ENCODE results near the gene NGEF.

The NGEF gene

GRCh38 chr2:232951181-232951580 is 61.9 kb downstream of the NGEF start:
- Histone ChIP-seq H3K9ac (ENCODE audit: low read length) (no peak overlapping the region), H3K27ac (ENCODE audit: low read depth, low read length) (no peak overlapping the region), H2BK5ac (ENCODE audit: low read depth, low read length, poor library complexity) (no peak overlapping the region), H3K79me2 (ENCODE audit: control insufficient read depth, insufficient read depth, low read length, poor library complexity) (no peaks in the 10 kb centered on the region), H2AFZ (ENCODE audit: insufficient read depth, low read length, poor library complexity) (no peak overlapping the region), H2AK5ac (ENCODE audit: low read length) (no peak overlapping the region), H3K9me3 (ENCODE audit: insufficient read depth, low read depth, low read length) (no peaks in the 10 kb centered on the region), H3K36me3 (ENCODE audit: control insufficient read depth in 1 of 2, insufficient read depth in 2 of 2, low read length in 2 of 2) (no peaks in the 10 kb centered on the region), H3K4me3 (ENCODE audit: low read depth, low read length) (no peak overlapping the region), H3K79me1 (ENCODE audit: low read length) (no peaks in the 10 kb centered on the region), H3K27me3 (ENCODE audit: insufficient read depth, low read length) (no peaks in the 10 kb centered on the region), H4K12ac (ENCODE audit: low read depth, low read length) (no peak overlapping the region), H3K4ac (ENCODE audit: low read depth, low read length) (no peak overlapping the region), H4K8ac (ENCODE audit: low read depth, low read length) (no peak overlapping the region), H3K18ac (ENCODE audit: low read length) (no peak overlapping the region), H3K4me2 (ENCODE audit: low read length) (no peak overlapping the region), H3K4me1 (ENCODE audit: control insufficient read depth in 1 of 2, insufficient read depth in 2 of 2, low read length in 2 of 2) (no peaks in the 10 kb centered on the region), H2BK120ac (ENCODE audit: insufficient read depth, low read length, poor library complexity) (no peak overlapping the region), H3K14ac (ENCODE audit: low read length) (no peak overlapping the region), H2BK12ac (ENCODE audit: low read length) (no peak overlapping the region), H4K91ac (ENCODE audit: low read depth, low read length) (no peak overlapping the region), H3K23ac (ENCODE audit: low read length) (no peak overlapping the region)
- no peak for DNase-seq
- no CpG with 5 or more reads among the region's 11 CpGs for WGBS (ENCODE audit: extremely low coverage, insufficient coverage, insufficient read length)

GRCh38 chr2:232950751-232951150 is 62.3 kb downstream of the NGEF start:
- Histone ChIP-seq H3K4me1 (ENCODE audit: control insufficient read depth in 1 of 2, insufficient read depth in 2 of 2, low read length in 2 of 2) (no peaks in the 10 kb centered on the region), H2AK5ac (ENCODE audit: low read length) (no peak overlapping the region), H3K9ac (ENCODE audit: low read length) (no peak overlapping the region), H3K27ac (ENCODE audit: low read depth, low read length) (no peak overlapping the region), H3K9me3 (ENCODE audit: insufficient read depth, low read depth, low read length) (no peaks in the 10 kb centered on the region), H3K79me2 (ENCODE audit: control insufficient read depth, insufficient read depth, low read length, poor library complexity) (no peaks in the 10 kb centered on the region), H3K79me1 (ENCODE audit: low read length) (no peaks in the 10 kb centered on the region), H3K14ac (ENCODE audit: low read length) (no peak overlapping the region), H4K91ac (ENCODE audit: low read depth, low read length) (no peak overlapping the region), H2AFZ (ENCODE audit: insufficient read depth, low read length, poor library complexity) (no peak overlapping the region), H3K23ac (ENCODE audit: low read length) (no peak overlapping the region), H4K12ac (ENCODE audit: low read depth, low read length) (no peak overlapping the region), H2BK12ac (ENCODE audit: low read length) (no peak overlapping the region), H2BK5ac (ENCODE audit: low read depth, low read length, poor library complexity) (no peak overlapping the region), H3K18ac (ENCODE audit: low read length) (no peak overlapping the region), H3K4ac (ENCODE audit: low read depth, low read length) (no peak overlapping the region), H3K27me3 (ENCODE audit: insufficient read depth, low read length) (no peaks in the 10 kb centered on the region), H2BK120ac (ENCODE audit: insufficient read depth, low read length, poor library complexity) (no peak overlapping the region), H3K4me3 (ENCODE audit: low read depth, low read length) (no peak overlapping the region), H3K4me2 (ENCODE audit: low read length) (no peak overlapping the region), H4K8ac (ENCODE audit: low read depth, low read length) (no peak overlapping the region), H3K36me3 (ENCODE audit: control insufficient read depth in 1 of 2, insufficient read depth in 2 of 2, low read length in 2 of 2) (no peaks in the 10 kb centered on the region)
- no peak for DNase-seq
- no CpG with 5 or more reads among the region's 8 CpGs for WGBS (ENCODE audit: extremely low coverage, insufficient coverage, insufficient read length)

GRCh38 chr2:232949016-232949415 is 64.0 kb downstream of the NGEF start:
- no peak overlapping the region for H2BK12ac ChIP-seq (ENCODE audit: low read length)
- no peaks in the 10 kb centered on the region for H3K79me1 ChIP-seq (ENCODE audit: low read length)
- no peak overlapping the region for H2BK120ac ChIP-seq (ENCODE audit: insufficient read depth, low read length, poor library complexity)
- no peak overlapping the region for H3K14ac ChIP-seq (ENCODE audit: low read length)
- no peak overlapping the region for H4K91ac ChIP-seq (ENCODE audit: low read depth, low read length)
- H4K8ac ChIP-seq (ENCODE audit: low read depth, low read length) = no peak overlapping the region
- H3K36me3 ChIP-seq (ENCODE audit: control insufficient read depth in 1 of 2, insufficient read depth in 2 of 2, low read length in 2 of 2) = no peaks in the 10 kb centered on the region
- H3K4me3 ChIP-seq (ENCODE audit: low read depth, low read length) = no peak overlapping the region
- no peak for DNase-seq
- no peak overlapping the region for H4K12ac ChIP-seq (ENCODE audit: low read depth, low read length)
- H3K79me2 ChIP-seq (ENCODE audit: control insufficient read depth, insufficient read depth, low read length, poor library complexity) = no peaks in the 10 kb centered on the region
- WGBS (ENCODE audit: extremely low coverage, insufficient coverage, insufficient read length) = no CpG with 5 or more reads among the region's 4 CpGs
- H3K4ac ChIP-seq (ENCODE audit: low read depth, low read length) = no peak overlapping the region
- no peak overlapping the region for H2AK5ac ChIP-seq (ENCODE audit: low read length)
- H3K9me3 ChIP-seq (ENCODE audit: insufficient read depth, low read depth, low read length) = no peaks in the 10 kb centered on the region
- H3K23ac ChIP-seq (ENCODE audit: low read length) = no peak overlapping the region
- no peaks in the 10 kb centered on the region for H3K27me3 ChIP-seq (ENCODE audit: insufficient read depth, low read length)
- H2AFZ ChIP-seq (ENCODE audit: insufficient read depth, low read length, poor library complexity) = no peak overlapping the region
- no peak overlapping the region for H3K27ac ChIP-seq (ENCODE audit: low read depth, low read length)
- no peaks in the 10 kb centered on the region for H3K4me1 ChIP-seq (ENCODE audit: control insufficient read depth in 1 of 2, insufficient read depth in 2 of 2, low read length in 2 of 2)
- H3K9ac ChIP-seq (ENCODE audit: low read length) = no peak overlapping the region
- H3K18ac ChIP-seq (ENCODE audit: low read length) = no peak overlapping the region
- no peak overlapping the region for H3K4me2 ChIP-seq (ENCODE audit: low read length)
- H2BK5ac ChIP-seq (ENCODE audit: low read depth, low read length, poor library complexity) = no peak overlapping the region

GRCh38 chr2:232942831-232943230 is 70.2 kb downstream of the NGEF start:
- H3K36me3 ChIP-seq (ENCODE audit: control insufficient read depth in 1 of 2, insufficient read depth in 2 of 2, low read length in 2 of 2) = no peaks in the 10 kb centered on the region
- no peak overlapping the region for H2AFZ ChIP-seq (ENCODE audit: insufficient read depth, low read length, poor library complexity)
- no peak overlapping the region for H4K91ac ChIP-seq (ENCODE audit: low read depth, low read length)
- no peaks in the 10 kb centered on the region for H3K79me2 ChIP-seq (ENCODE audit: control insufficient read depth, insufficient read depth, low read length, poor library complexity)
- H2BK120ac ChIP-seq (ENCODE audit: insufficient read depth, low read length, poor library complexity) = no peak overlapping the region
- H3K14ac ChIP-seq (ENCODE audit: low read length) = no peak overlapping the region
- no peak overlapping the region for H2BK12ac ChIP-seq (ENCODE audit: low read length)
- H2AK5ac ChIP-seq (ENCODE audit: low read length) = no peak overlapping the region
- no peak overlapping the region for H3K9ac ChIP-seq (ENCODE audit: low read length)
- no peak overlapping the region for H3K23ac ChIP-seq (ENCODE audit: low read length)
- H3K79me1 ChIP-seq (ENCODE audit: low read length) = no peaks in the 10 kb centered on the region
- no peak for DNase-seq
- H3K27ac ChIP-seq (ENCODE audit: low read depth, low read length) = no peak overlapping the region
- no CpG with 5 or more reads among the region's 3 CpGs for WGBS (ENCODE audit: extremely low coverage, insufficient coverage, insufficient read length)
- H3K9me3 ChIP-seq (ENCODE audit: insufficient read depth, low read depth, low read length) = peaks cover 2% of the 10 kb centered on the region
- H3K27me3 ChIP-seq (ENCODE audit: insufficient read depth, low read length) = no peaks in the 10 kb centered on the region
- H3K4me1 ChIP-seq (ENCODE audit: control insufficient read depth in 1 of 2, insufficient read depth in 2 of 2, low read length in 2 of 2) = no peaks in the 10 kb centered on the region
- no peak overlapping the region for H4K12ac ChIP-seq (ENCODE audit: low read depth, low read length)
- no peak overlapping the region for H3K18ac ChIP-seq (ENCODE audit: low read length)
- no peak overlapping the region for H2BK5ac ChIP-seq (ENCODE audit: low read depth, low read length, poor library complexity)
- no peak overlapping the region for H3K4me3 ChIP-seq (ENCODE audit: low read depth, low read length)
- H4K8ac ChIP-seq (ENCODE audit: low read depth, low read length) = no peak overlapping the region
- no peak overlapping the region for H3K4me2 ChIP-seq (ENCODE audit: low read length)
- H3K4ac ChIP-seq (ENCODE audit: low read depth, low read length) = no peak overlapping the region
